A673 (cell line): ENCODE results near the gene WDSUB1. TPM values are rescaled to one million over a fixed set of nuclear protein-coding genes. Genes with fewer than 3 reads are reported as not detected.

Experiments
- BruUV-seq: library from RNA; stranded (reverse); fragments of 400-500 nt; replicated peaks from 2 replicates; lab custom pipeline; 2021; lab: Mats Ljungman, UMichigan
- CTCF ChIA-PET: fragments of 300-600 bp; sonication (Branson Sonifier 250); formaldehyde crosslinking; loops from one replicate; lab custom pipeline; 2022; ENCODE audit warnings: antibody characterized with exemption; lab: Charles Lee
- POLR2A ChIA-PET: fragments of 300-600 bp; sonication (Branson Sonifier 250); formaldehyde crosslinking; loops from one replicate; lab custom pipeline; 2022; ENCODE audit warnings: antibody characterized with exemption; ENCODE audit not compliant: low non-redundant PET; lab: Charles Lee
- DNase-seq: peaks from one replicate; pipeline ENCODE4 v3.0.0-alpha.2; 2015; ENCODE audit warnings: low spot score
- H3K27ac ChIP-seq: fragments of 200-600 bp; sonication (generic); 2 replicates; pipeline ENCODE4 v1.5.1; 2016; ENCODE audit warnings: mixed run types, low read depth, mild to moderate bottlenecking, mixed read lengths, antibody characterized with exemption, low read length; ENCODE audit not compliant: poor library complexity, severe bottlenecking
- H3K27me3 ChIP-seq: fragments of 200-600 bp; sonication (generic); replicated peaks from 2 replicates; pipeline ENCODE4 v1.6.1; 2017; ENCODE audit warnings: mixed run types, low read depth, mild to moderate bottlenecking, mixed read lengths, antibody characterized with exemption, low read length; ENCODE audit not compliant: insufficient read depth, poor library complexity
- H3K36me3 ChIP-seq: fragments of 200-600 bp; sonication (generic); 2 replicates; pipeline ENCODE4 v1.6.1; 2016; ENCODE audit warnings: mixed run types, mild to moderate bottlenecking, mixed read lengths, antibody characterized with exemption, low read length; ENCODE audit not compliant: insufficient read depth, poor library complexity, severe bottlenecking
- H3K4me1 ChIP-seq: fragments of 200-600 bp; sonication (generic); 2 replicates; pipeline ENCODE4 v1.6.1; 2017; ENCODE audit warnings: mixed run types, mild to moderate bottlenecking, mixed read lengths, antibody characterized with exemption, low read length; ENCODE audit not compliant: insufficient read depth, poor library complexity, severe bottlenecking
- H3K4me3 ChIP-seq: fragments of 200-600 bp; sonication (generic); 2 replicates; pipeline ENCODE4 v1.5.1; 2016; ENCODE audit warnings: low read depth, mixed run types, mild to moderate bottlenecking, mixed read lengths, low read length; ENCODE audit not compliant: poor library complexity, severe bottlenecking
- H3K9me3 ChIP-seq: fragments of 200-600 bp; sonication (generic); 2 replicates; pipeline ENCODE4 v1.6.1; 2016; ENCODE audit warnings: mixed run types, low read depth, mild to moderate bottlenecking, mixed read lengths, antibody characterized with exemption, low read length; ENCODE audit not compliant: poor library complexity, severe bottlenecking
- CTCF ChIP-seq: fragments of 300-800, 200-600 bp; sonication (generic); conservative IDR thresholded peaks from 2 replicates; pipeline ENCODE4 v1.5.1; 2017; ENCODE audit warnings: low read depth, mild to moderate bottlenecking, antibody characterized with exemption, low read length, moderate library complexity, mixed read lengths
- EZH2 ChIP-seq: fragments of 200-600 bp; sonication (generic); IDR thresholded peaks from 2 replicates; pipeline ENCODE4 v1.6.1; 2017; ENCODE audit warnings: borderline replicate concordance, low read depth, mild to moderate bottlenecking, mixed read lengths, antibody characterized with exemption, low read length; ENCODE audit not compliant: poor library complexity, severe bottlenecking
- intact Hi-C: fragments of 100-400 bp; cut with micrococcal nuclease; formaldehyde crosslinking; loops from one replicate; pipeline ENCODE4 v1.10.0; 2022; ENCODE audit not compliant: unreplicated experiment
- total RNA-seq: library from RNA; stranded (reverse); gene quantifications from 2 replicates; pipeline ENCODE4 v1.2.3, GENCODE V29; 2021

Gene WDSUB1
- total RNA-seq, 1 experiment from 2014 or later: 11.9 TPM

- intact Hi-C loops: no loop called here
- DNase-seq: no peak
- H3K4me3 ChIP-seq: no peak overlapping the region
- no TSS peak for BruUV-seq
- H3K36me3 ChIP-seq: no peaks in the 10 kb centered on the region
- no peaks in the 10 kb centered on the region for H3K4me1 ChIP-seq
- TF ChIP-seq CTCF (no peak), EZH2 (no peak)
- H3K9me3 ChIP-seq: no peaks in the 10 kb centered on the region
- ChIA-PET POLR2A (no interaction called here), CTCF (no interaction called here)
- no peak overlapping the region for H3K27ac ChIP-seq
- no peaks in the 10 kb centered on the region for H3K27me3 ChIP-seq
Measured at GRCh38 chr2:159300586-159300985, 14.1 kb upstream of the WDSUB1 start.

GRCh38 chr2:159298967-159299366, 12.5 kb upstream of the WDSUB1 start:
- TF ChIP-seq EZH2 (no peak), CTCF (no peak)
- Histone ChIP-seq H3K9me3 (no peaks in the 10 kb centered on the region), H3K4me1 (no peaks in the 10 kb centered on the region), H3K4me3 (no peak overlapping the region), H3K36me3 (no peaks in the 10 kb centered on the region), H3K27ac (no peak overlapping the region), H3K27me3 (no peaks in the 10 kb centered on the region)
- intact Hi-C loops: no loop called here
- ChIA-PET POLR2A (no interaction called here), CTCF (no interaction called here)
- DNase-seq: no peak
- BruUV-seq: no TSS peak

GRCh38 chr2:159297042-159297707, 10.7 kb upstream of the WDSUB1 start:
- Histone ChIP-seq H3K9me3 (no peaks in the 10 kb centered on the region), H3K4me3 (no peak overlapping the region), H3K27ac (no peak overlapping the region), H3K36me3 (no peaks in the 10 kb centered on the region), H3K4me1 (no peaks in the 10 kb centered on the region), H3K27me3 (no peaks in the 10 kb centered on the region)
- CTCF ChIA-PET: no interaction called here
- BruUV-seq: no TSS peak
- no peak for DNase-seq
- POLR2A ChIA-PET: no interaction called here
- no peak for TF ChIP-seq EZH2
- no peak for TF ChIP-seq CTCF
- intact Hi-C loops: no loop called here
